SU-DHL-6 (cell line): ENCODE measurements around the gene ZNF467.
A peak's percentile ranks its signal among the peaks of the same experiment; 100 is the strongest.

Experiments
- H2AFZ ChIP-seq: fragments of 200-600 bp; sonication (generic); 2 replicates; pipeline ENCODE4 v1.6.1; 2014; ENCODE audit warnings: low read depth, mild to moderate bottlenecking, moderate library complexity, mixed read lengths, antibody characterized with exemption, low read length; ENCODE audit not compliant: severe bottlenecking
- H3F3A ChIP-seq: fragments of 200-600 bp; shearing (Covaris generic); 2 replicates; pipeline ENCODE4 v1.6.0; 2016; ENCODE audit warnings: antibody characterized with exemption, mild to moderate bottlenecking; ENCODE audit not compliant: insufficient read depth
- H3K27ac ChIP-seq: fragments of 200-600 bp; sonication (generic); 2 replicates; pipeline ENCODE4 v1.5.1; 2016; ENCODE audit warnings: low read depth, mild to moderate bottlenecking, low read length, moderate library complexity, mixed read lengths
- H3K27me3 ChIP-seq: fragments of 200-600 bp; sonication (generic), shearing (Covaris generic); 2 replicates; pipeline ENCODE4 v1.6.0; 2014; ENCODE audit warnings: mild to moderate bottlenecking, low read length
- H3K36me3 ChIP-seq: fragments of 200-600 bp; sonication (generic); 2 replicates; pipeline ENCODE4 v1.6.1; 2014; ENCODE audit warnings: mild to moderate bottlenecking, low read length, mixed read lengths
- H3K4me2 ChIP-seq: fragments of 300-600, 200-600 bp; shearing (Covaris generic), sonication (generic); 2 replicates; pipeline ENCODE4 v1.6.0; 2014; ENCODE audit warnings: low read length, low read depth, mild to moderate bottlenecking; ENCODE audit not compliant: poor library complexity, severe bottlenecking
- H3K4me3 ChIP-seq: fragments of 200-600 bp; sonication (generic); 2 replicates; pipeline ENCODE4 v1.5.1; 2014; ENCODE audit warnings: antibody characterized with exemption, low read length, mild to moderate bottlenecking, mixed read lengths; ENCODE audit not compliant: insufficient read depth, poor library complexity, severe bottlenecking
- H3K79me2 ChIP-seq: fragments of 200-600 bp; sonication (generic); 2 replicates; pipeline ENCODE4 v1.6.1; 2014; ENCODE audit warnings: mild to moderate bottlenecking, low read length, moderate library complexity; ENCODE audit not compliant: insufficient read depth
- H3K9ac ChIP-seq: fragments of 200-600 bp; sonication (generic); 2 replicates; pipeline ENCODE4 v1.7.0; 2014; ENCODE audit warnings: mild to moderate bottlenecking, low read length
- H3K9me2 ChIP-seq: fragments of 200-600 bp; sonication (generic); replicated peaks from 2 replicates; pipeline ENCODE4 v1.6.1; 2014; ENCODE audit warnings: low read length; ENCODE audit not compliant: insufficient read depth
- H3K9me3 ChIP-seq: fragments of 200-600 bp; sonication (generic); 2 replicates; pipeline ENCODE4 v1.6.1; 2014; ENCODE audit warnings: low read length, mixed read lengths; ENCODE audit not compliant: insufficient read depth
- H4K20me1 ChIP-seq: fragments of 200-600 bp; sonication (generic); 2 replicates; pipeline ENCODE4 v1.6.1; 2014; ENCODE audit warnings: low read depth, mild to moderate bottlenecking, antibody characterized with exemption, low read length, moderate library complexity, mixed read lengths
- EZH2phosphoT487 ChIP-seq: fragments of 200-600 bp; sonication (generic), shearing (Covaris generic); conservative IDR thresholded peaks from 2 replicates; pipeline ENCODE4 v1.6.1; 2018; ENCODE audit warnings: mild to moderate bottlenecking, antibody characterized with exemption, low read length, moderate library complexity, mixed read lengths
- TF ChIP-seq, protein P1 (sequence below): fragments of 200-600 bp; sonication (generic); IDR thresholded peaks from one replicate; pipeline ENCODE4 v1.5.1; 2017; ENCODE audit warnings: antibody characterized with exemption, mild to moderate bottlenecking, low read length, moderate library complexity; ENCODE audit not compliant: insufficient read depth, poor library complexity, severe bottlenecking

The ZNF467 gene

DNA sequence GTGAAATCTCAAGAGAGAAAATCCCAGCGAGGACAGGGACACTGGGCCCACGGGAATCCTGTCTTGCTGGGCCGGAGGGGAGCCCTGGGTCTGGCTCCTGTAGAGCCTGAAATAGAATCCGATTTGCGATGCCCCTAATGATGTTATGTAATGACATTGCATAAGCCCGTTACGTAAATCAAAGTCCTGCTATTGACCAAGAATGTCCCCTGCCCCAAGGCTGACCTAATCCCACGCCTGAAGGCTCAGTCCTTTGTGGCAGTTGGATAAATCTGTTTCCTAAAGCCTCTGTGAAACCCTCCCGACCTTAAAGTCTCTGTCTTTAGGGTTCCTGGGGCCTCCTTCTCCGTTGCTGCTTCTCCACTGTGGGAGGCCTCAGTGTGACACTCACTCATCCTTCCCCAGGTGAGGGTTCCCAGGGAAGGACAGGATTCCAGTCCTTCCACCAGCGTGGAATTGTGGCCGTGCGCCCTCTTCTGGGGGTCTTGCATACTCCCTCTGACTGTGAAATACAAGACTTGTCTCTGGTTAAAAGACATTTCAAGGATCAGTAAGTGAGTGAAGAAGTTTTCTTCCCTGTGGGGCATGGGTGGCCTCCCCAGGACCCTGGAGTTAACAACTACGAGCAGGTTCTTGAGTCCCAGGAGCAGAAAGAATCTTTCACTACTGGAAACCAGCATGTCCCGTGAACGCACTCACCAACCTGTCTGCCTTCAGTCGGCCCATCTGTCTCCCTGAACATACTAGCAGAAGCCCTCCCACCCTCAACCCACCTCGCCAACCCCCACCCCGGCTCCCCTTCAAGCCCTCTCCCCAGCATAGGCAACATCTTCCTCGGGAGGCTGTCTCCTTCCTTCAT, 19.8 kb downstream of the ZNF467 start:
- Histone ChIP-seq H3K36me3 (no peaks in the 10 kb centered on the region), H3K4me2 (no peak overlapping the region), H3K79me2 (no peaks in the 10 kb centered on the region), H3K9me3 (no peaks in the 10 kb centered on the region; the same call in 1 of the 2 replicates), H3K4me3 (no peak overlapping the region), H2AFZ (no peak overlapping the region), H3F3A (no peaks in the 10 kb centered on the region), H4K20me1 (no peaks in the 10 kb centered on the region), H3K27ac (no peak overlapping the region), H3K9ac (no peak overlapping the region), H3K27me3 (no peaks in the 10 kb centered on the region), H3K9me2 (no peaks in the 10 kb centered on the region)
- TF ChIP-seq, protein P1, sequence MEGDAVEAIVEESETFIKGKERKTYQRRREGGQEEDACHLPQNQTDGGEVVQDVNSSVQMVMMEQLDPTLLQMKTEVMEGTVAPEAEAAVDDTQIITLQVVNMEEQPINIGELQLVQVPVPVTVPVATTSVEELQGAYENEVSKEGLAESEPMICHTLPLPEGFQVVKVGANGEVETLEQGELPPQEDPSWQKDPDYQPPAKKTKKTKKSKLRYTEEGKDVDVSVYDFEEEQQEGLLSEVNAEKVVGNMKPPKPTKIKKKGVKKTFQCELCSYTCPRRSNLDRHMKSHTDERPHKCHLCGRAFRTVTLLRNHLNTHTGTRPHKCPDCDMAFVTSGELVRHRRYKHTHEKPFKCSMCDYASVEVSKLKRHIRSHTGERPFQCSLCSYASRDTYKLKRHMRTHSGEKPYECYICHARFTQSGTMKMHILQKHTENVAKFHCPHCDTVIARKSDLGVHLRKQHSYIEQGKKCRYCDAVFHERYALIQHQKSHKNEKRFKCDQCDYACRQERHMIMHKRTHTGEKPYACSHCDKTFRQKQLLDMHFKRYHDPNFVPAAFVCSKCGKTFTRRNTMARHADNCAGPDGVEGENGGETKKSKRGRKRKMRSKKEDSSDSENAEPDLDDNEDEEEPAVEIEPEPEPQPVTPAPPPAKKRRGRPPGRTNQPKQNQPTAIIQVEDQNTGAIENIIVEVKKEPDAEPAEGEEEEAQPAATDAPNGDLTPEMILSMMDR: peak; percentile 30
- TF ChIP-seq EZH2phosphoT487: no peak

DNA sequence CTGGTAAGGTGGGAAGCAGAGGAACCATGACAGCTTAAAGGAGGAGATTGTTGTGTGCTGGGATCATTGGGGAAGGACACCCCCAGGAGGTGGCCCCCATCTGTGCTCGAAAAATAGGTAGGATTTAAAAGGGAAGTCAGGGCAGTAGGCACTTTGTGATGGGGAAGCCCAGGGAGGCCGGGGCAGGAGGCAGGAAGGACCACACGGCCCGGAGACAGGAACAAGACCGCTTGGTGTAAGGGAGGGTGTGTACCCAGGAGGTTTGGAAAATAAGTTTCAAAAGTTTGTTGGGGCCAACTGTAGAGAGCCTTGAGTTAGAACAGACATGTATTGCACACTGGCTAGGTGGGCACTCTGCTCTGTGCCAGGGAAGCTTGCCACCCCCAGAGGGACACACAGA, 20.7 kb downstream of the ZNF467 start:
- Histone ChIP-seq H3K4me3 (no peak overlapping the region), H3F3A (no peaks in the 10 kb centered on the region), H3K27me3 (no peaks in the 10 kb centered on the region), H3K36me3 (no peaks in the 10 kb centered on the region), H2AFZ (no peak overlapping the region), H3K9ac (no peak overlapping the region), H3K9me2 (no peaks in the 10 kb centered on the region), H3K9me3 (no peaks in the 10 kb centered on the region; the same call in 1 of the 2 replicates), H4K20me1 (no peaks in the 10 kb centered on the region), H3K27ac (no peak overlapping the region), H3K79me2 (no peaks in the 10 kb centered on the region), H3K4me2 (no peak overlapping the region)
- TF ChIP-seq EZH2phosphoT487: no peak
- TF ChIP-seq, protein P1: no peak

DNA sequence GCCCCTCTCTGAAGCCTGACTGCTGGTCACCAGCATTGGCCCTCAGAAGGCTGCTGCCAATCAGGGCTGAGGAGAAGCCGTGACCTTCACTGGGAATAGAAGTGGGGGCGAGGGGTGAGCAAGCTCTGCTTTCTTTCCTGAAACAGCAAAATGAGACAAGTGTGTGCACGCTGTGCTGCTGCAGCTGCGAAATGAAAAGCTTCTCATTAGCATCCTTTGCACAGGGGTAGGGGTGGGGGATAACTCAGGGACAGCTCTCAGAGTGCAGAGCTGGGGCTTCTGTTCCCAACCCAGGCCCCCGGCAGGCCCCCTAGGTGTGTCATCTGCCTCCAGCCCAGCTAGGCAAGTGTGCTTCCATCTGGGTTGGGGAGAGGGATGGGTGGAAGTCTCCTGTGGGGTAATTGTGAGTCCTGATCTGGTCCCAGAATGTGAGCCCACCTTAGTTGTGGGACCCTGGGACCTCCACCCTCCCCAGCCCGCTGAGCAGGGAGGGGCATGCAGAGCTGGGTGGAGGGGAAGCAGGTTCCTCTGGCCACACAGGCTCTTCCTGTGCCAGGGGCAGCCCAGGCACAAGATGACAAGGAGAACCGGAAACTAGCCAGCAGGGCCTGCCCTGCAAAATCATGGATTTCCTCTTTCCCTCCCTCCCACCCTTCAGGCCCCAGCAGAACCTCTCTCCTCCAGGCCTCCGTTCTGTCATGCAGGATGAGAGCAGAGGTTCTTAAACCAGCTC, 22.2 kb downstream of the ZNF467 start:
- no peak overlapping the region for H3K27ac ChIP-seq
- no peak overlapping the region for H3K4me3 ChIP-seq
- no peak for TF ChIP-seq EZH2phosphoT487
- TF ChIP-seq, protein P1: no peak
- no peak overlapping the region for H3K4me2 ChIP-seq
- H4K20me1 ChIP-seq: no peaks in the 10 kb centered on the region
- H3K9me2 ChIP-seq: no peaks in the 10 kb centered on the region
- no peaks in the 10 kb centered on the region for H3K79me2 ChIP-seq
- no peaks in the 10 kb centered on the region; the same call in 1 of the 2 replicates for H3K9me3 ChIP-seq
- H3K36me3 ChIP-seq: no peaks in the 10 kb centered on the region
- H2AFZ ChIP-seq: no peak overlapping the region
- H3K9ac ChIP-seq: no peak overlapping the region
- H3F3A ChIP-seq: no peaks in the 10 kb centered on the region
- no peaks in the 10 kb centered on the region for H3K27me3 ChIP-seq
